Effector memory CD8-positive, alpha-beta T cell (primary cell): ENCODE data around the gene IGF2BP1.
"Not testable (repeated sequence)": the region's sequence is repeated elsewhere in the genome, so short reads cannot be mapped to it uniquely, and the experiment has no call there.

Experiments
- ATAC-seq: fragments of 150-1000 bp; cut with Tn5 transposase; replicated peaks from 2 replicates; pipeline ENCODE4 v1.10.0; 2021; ENCODE audit warnings: mild to moderate bottlenecking, moderate library complexity
- DNase-seq, 3 experiments: peaks; one replicate each; pipeline ENCODE4 v3.0.0; 2021
- H3K27ac Mint-ChIP-seq, 2 donors: one replicate each; pipeline ENCODE4 v1.8.0; 2022; ENCODE audit warnings: mild to moderate bottlenecking in 2 of 2, mixed read lengths in 2 of 2, moderate library complexity in 2 of 2
- H3K27me3 Mint-ChIP-seq, 2 donors: one replicate each; pipeline ENCODE4 v1.8.0; 2022; ENCODE audit warnings: mixed read lengths in 2 of 2
- H3K36me3 Mint-ChIP-seq: one replicate; pipeline ENCODE4 v1.8.0; 2022; ENCODE audit warnings: mild to moderate bottlenecking, moderate library complexity, mixed read lengths; ENCODE audit not compliant: insufficient read depth
- H3K4me1 Mint-ChIP-seq, 2 donors: one replicate each; pipeline ENCODE4 v1.8.0; 2022; ENCODE audit warnings: low read depth in 2 of 2, mixed read lengths in 2 of 2
- H3K4me3 Mint-ChIP-seq, 2 donors: one replicate each; pipeline ENCODE4 v1.8.0; 2022; ENCODE audit warnings: mild to moderate bottlenecking in 2 of 2, mixed read lengths in 2 of 2, moderate library complexity in 2 of 2
- H3K9me3 Mint-ChIP-seq, 2 donors: one replicate each; pipeline ENCODE4 v1.8.0; 2022; ENCODE audit warnings: mixed read lengths in 2 of 2

Gene IGF2BP1

GRCh38 chr17:49090878-49091594 is 93.9 kb downstream of the IGF2BP1 start:
- no peak overlapping the region for H3K4me3 Mint-ChIP-seq
- H3K27me3 Mint-ChIP-seq = peaks cover 20 to 39% of the 10 kb centered on the region in 2 donors
- ATAC-seq (no peak), DNase-seq (no peak)
- no peaks in the 10 kb centered on the region for H3K9me3 Mint-ChIP-seq
- no peaks in the 10 kb centered on the region for H3K36me3 Mint-ChIP-seq
- H3K4me1 Mint-ChIP-seq = peaks cover 7% of the 10 kb centered on the region in 2 donors
- no peak overlapping the region for H3K27ac Mint-ChIP-seq

GRCh38 chr17:49093131-49093530 is 95.9 kb downstream of the IGF2BP1 start:
- H3K27me3 Mint-ChIP-seq = peaks cover 8 to 25% of the 10 kb centered on the region in 2 donors
- peaks cover 0 to 3% of the 10 kb centered on the region in 2 donors for H3K4me1 Mint-ChIP-seq
- H3K27ac Mint-ChIP-seq = no peak overlapping the region
- ATAC-seq (no peak), DNase-seq (no peak)
- no peaks in the 10 kb centered on the region for H3K36me3 Mint-ChIP-seq
- H3K4me3 Mint-ChIP-seq = no peak overlapping the region
- H3K9me3 Mint-ChIP-seq = no peaks in the 10 kb centered on the region

- Mint-ChIP-seq H3K27ac (no peak overlapping the region), H3K4me1 (no peaks in the 10 kb centered on the region), H3K9me3 (no peaks in the 10 kb centered on the region), H3K36me3 (no peaks in the 10 kb centered on the region), H3K27me3 (peaks cover 9 to 17% of the 10 kb centered on the region in 2 donors), H3K4me3 (no peak overlapping the region)
- ATAC-seq = no peak
- no peak for DNase-seq
Measured at GRCh38 chr17:49100601-49101000, 103.4 kb downstream of the IGF2BP1 start.

GRCh38 chr17:49101054-49101534 is 103.9 kb downstream of the IGF2BP1 start:
- no peak overlapping the region for H3K4me3 Mint-ChIP-seq
- H3K9me3 Mint-ChIP-seq = no peaks in the 10 kb centered on the region
- ATAC-seq (no peak), DNase-seq (no peak)
- no peaks in the 10 kb centered on the region for H3K36me3 Mint-ChIP-seq
- no peak overlapping the region for H3K27ac Mint-ChIP-seq
- peaks cover 9 to 17% of the 10 kb centered on the region in 2 donors for H3K27me3 Mint-ChIP-seq
- no peaks in the 10 kb centered on the region for H3K4me1 Mint-ChIP-seq

DNA sequence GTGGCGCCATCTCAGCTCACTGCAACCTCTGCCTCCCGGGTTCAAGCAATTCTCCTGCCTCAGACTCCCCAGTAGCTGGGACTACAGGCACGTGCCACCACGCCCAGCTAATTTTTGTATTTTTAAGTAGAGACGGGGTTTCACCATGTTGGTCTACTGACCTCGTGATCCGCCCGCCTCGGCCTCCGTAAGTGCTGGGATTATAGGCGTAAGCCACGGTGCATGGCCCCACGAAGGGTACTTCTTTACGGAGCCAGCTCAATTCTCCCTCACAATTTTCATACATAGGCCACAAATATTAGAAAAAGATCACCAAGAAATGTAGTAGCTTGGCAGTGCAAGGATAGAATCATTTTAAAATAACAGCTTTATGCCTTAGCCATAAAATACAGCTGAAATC is 106.2 kb downstream of the IGF2BP1 start:
- H3K4me3 Mint-ChIP-seq, DNase-seq, H3K4me1 Mint-ChIP-seq, ATAC-seq, H3K9me3 Mint-ChIP-seq, H3K36me3 Mint-ChIP-seq, H3K27ac Mint-ChIP-seq: not testable (repeated sequence)
- H3K27me3 Mint-ChIP-seq = peaks cover 9 to 17% of the 10 kb centered on the region in 2 donors

DNA sequence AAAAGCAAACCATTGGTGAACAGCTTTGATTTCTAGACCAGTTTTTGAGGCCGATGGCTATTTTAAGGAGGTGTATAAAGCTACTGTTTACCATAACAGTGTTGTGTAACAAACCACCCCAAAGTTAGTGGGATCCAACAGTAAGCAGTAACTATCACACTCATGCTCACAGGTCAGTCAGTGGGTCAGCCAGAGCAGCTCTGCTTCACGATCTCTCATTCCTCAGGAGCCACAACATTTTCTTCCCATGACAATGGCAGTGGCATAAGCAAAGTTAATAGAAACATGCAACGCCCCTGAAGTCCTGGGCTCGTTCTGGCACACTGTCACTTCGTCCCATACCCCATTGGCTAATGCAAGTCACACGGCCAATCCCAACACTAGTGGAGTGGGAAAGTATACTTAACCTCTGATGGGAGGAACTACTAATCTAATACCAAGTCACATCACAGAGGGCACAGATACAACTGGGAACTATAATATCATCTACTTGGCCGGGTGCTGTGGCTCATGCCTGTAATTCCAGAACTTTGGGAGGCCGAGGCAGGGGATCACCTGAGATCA is 107.4 kb downstream of the IGF2BP1 start:
- no peaks in the 10 kb centered on the region for H3K9me3 Mint-ChIP-seq
- H3K27me3 Mint-ChIP-seq = peaks cover 9 to 17% of the 10 kb centered on the region in 2 donors
- H3K36me3 Mint-ChIP-seq = no peaks in the 10 kb centered on the region
- no peaks in the 10 kb centered on the region for H3K4me1 Mint-ChIP-seq
- no peak for DNase-seq
- ATAC-seq = no peak
- H3K27ac Mint-ChIP-seq = no peak overlapping the region
- no peak overlapping the region for H3K4me3 Mint-ChIP-seq
